Loucy (cell line): Measurements from ENCODE around the gene ATG4A.

ENCODE experiments used
- CTCF ChIP-seq: fragments of 200-600 bp; sonication (generic); conservative IDR thresholded peaks from 2 replicates; pipeline ENCODE4 v1.5.1; 2014; ENCODE audit warnings: mild to moderate bottlenecking, antibody characterized with exemption, low read length
- EZH2phosphoT487 ChIP-seq: fragments of 200-600 bp; IDR thresholded peaks from 2 replicates; pipeline ENCODE4 v1.6.1; 2018; ENCODE audit warnings: antibody characterized with exemption, mild to moderate bottlenecking, moderate library complexity, borderline replicate concordance

GRCh38 chrX:108132034-108132433, 40.5 kb downstream of the ATG4A start:
- TF ChIP-seq CTCF, result no peak
- TF ChIP-seq EZH2phosphoT487, result no peak
